GM19328 (cell line): ENCODE data around the gene ZAR1.
"Not testable (repeated sequence)": the region's sequence is repeated elsewhere in the genome, so short reads cannot be mapped to it uniquely, and the experiment has no call there.

Experiments used
- ATAC-seq: cut with Tn5 transposase; IDR thresholded peaks from one replicate; pipeline ENCODE4 v1.9.1; 2021; ENCODE audit warnings: mild to moderate bottlenecking, moderate library complexity; ENCODE audit not compliant: unreplicated experiment

ZAR1 gene

DNA sequence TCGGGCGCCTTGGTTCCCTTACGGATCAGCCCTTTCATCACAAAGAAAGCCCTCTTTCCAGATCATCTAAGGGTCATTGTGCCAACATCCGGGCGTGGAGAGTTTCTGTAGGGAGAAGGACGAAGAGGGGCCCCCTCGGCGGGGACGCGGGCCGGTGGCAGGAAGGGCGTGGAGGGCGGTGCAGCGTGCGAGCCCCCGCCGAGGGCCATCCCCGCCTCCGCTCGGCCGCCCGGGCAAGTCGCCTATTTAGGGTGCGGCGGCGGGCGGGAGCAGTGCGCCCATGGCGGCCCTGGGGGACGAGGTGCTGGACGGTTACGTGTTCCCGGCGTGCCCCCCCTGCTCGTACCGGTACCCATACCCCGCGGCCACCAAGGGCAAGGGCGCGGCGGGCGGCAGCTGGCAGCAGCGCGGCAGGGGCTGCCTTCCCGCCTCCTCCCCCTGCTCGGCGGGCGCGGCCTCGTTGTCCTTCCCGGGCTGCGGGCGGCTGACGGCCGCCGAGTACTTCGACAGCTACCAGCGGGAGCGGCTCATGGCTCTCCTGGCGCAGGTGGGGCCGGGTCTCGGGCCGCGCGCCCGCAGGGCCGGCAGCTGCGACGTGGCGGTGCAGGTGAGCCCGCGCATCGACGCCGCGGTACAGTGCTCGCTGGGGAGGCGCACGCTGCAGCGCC is at the start of gene ZAR1:
Gene ZAR1 (plus strand): TSS at position 241 of the 668 bp plus-strand sequence. CDS start 40 bp downstream, at position 281.
- no peak for ATAC-seq

GRCh38 chr4:48440914-48441313 is 49.1 kb upstream of the ZAR1 start:
- not testable (repeated sequence) for ATAC-seq

DNA sequence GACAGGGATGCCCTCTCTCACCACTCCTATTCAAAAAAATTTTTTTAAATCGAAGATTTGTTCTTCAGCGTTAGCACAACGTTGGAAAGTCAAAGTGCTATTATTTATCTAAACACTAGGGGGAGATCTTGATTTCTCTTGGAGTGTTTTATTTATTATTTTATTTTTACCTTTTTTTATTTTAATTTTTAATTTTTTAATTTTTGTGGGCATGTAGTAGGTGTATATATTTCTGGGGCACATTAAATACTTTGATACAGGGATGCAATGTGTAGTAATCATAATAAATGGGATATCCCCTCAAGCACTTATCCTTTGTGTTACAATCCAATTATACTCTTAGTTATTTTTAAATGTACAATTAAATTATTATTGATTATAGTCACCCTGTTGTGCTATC is 44.3 kb upstream of the ZAR1 start:
- ATAC-seq, result no peak

GRCh38 chr4:48446642-48447041 is 43.4 kb upstream of the ZAR1 start:
- ATAC-seq, result no peak

GRCh38 chr4:48449151-48449550 is 40.9 kb upstream of the ZAR1 start:
- ATAC-seq, result no peak

- ATAC-seq, result no peak
These were observed 39.3 kb upstream of the ZAR1 start for GRCh38 chr4:48450740-48451139.

DNA sequence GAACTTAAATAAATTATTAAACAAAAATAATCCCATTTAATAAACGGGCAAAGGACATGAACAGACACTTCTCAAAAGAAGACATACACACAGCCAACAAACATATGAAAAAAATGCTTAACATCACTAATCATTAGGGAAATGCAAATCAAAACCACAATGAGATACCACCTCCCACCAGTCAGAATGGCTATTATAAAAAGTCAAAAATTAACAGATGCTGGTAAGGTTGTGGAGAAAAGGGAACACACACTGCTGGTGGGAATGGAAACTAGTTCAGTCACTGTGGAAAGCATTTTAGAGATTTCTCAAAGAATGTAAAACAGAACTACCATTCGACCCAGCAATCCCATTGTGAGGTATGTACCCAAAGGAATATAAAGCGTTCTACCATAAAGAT is 38.4 kb upstream of the ZAR1 start:
- ATAC-seq, result not testable (repeated sequence)

- no peak for ATAC-seq
These were observed 35.5 kb upstream of the ZAR1 start for GRCh38 chr4:48454591-48454990.

DNA sequence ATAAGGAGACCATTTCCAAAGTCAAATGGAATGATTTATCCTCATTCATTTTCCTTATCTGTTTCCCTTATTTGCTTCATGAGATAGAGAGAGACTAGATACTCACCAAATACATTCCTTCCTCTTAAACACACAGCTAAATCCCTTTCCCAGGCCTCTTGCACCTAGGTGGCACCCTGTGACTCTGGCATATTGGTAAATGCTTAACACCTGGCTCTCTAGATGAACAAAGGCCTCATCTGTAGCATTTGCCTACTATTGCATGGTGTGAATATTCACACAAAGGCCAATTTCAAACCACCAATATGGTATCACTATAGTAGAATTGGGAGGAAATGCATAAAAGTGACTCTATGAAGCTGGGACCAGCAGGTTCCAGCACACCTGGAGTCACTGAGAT is 29.1 kb upstream of the ZAR1 start:
- no peak for ATAC-seq

DNA sequence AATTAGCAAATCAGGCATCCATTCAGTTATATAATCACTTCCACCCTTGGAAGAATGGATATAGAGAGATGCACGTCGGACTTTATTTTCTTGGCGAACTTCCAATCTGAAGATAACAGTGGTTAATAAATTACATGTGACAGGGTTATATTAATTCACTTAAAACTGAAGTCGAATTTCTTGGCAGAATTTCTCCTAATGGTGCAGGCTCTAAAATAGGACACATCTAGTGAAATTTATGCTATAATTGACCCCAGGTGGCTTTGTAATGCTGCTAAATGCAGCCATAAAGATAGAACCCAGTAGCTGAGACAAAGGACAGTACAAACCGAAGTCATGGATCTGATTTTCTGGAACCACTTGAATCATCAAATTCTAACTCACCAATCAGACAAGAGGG is 27.7 kb upstream of the ZAR1 start:
- ATAC-seq, result no peak

GRCh38 chr4:48467442-48467841 is 22.6 kb upstream of the ZAR1 start:
- ATAC-seq, result no peak

- no peak for ATAC-seq
These were observed 22.2 kb upstream of the ZAR1 start for GRCh38 chr4:48467891-48468290.

DNA sequence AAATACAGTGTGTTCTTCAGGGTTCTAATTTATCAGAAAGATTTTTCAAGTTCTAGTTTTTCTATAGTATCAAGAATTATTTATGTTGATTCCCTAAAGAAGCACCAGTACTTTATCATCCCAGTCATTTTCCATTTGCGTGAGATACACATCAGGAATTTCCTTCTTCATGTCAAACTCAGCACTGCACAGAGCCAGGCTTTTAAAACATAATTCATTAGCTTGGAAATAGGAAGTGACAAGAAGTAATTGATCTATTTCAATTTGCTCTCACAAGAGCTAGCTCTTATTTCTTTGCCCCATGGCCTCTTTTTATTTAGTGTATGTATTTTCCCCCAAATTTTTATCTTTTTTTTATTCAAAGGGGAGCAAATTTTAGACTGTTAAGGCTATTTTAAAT is 19.9 kb upstream of the ZAR1 start:
- ATAC-seq, result no peak

GRCh38 chr4:48470570-48470969 is 19.5 kb upstream of the ZAR1 start:
- no peak for ATAC-seq

DNA sequence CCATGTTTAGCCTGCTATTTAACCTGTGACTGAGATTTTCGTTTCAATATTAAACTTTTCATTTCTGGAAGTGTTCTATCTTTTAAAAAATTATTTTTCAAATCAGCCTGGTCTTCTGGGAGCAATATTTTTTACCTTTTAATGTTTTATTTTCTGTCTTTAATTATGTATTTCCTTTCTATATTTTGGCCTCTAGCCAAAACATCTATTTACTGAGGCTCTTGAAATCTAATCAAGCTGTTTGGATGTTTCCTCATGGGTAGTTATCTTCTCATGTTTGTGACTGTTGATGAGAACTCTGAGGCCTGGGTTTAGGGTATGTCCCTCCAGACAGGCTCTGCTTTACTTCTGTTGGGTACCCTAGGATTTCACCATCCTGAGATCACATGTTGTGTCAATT is 17.3 kb upstream of the ZAR1 start:
- ATAC-seq, result no peak

DNA sequence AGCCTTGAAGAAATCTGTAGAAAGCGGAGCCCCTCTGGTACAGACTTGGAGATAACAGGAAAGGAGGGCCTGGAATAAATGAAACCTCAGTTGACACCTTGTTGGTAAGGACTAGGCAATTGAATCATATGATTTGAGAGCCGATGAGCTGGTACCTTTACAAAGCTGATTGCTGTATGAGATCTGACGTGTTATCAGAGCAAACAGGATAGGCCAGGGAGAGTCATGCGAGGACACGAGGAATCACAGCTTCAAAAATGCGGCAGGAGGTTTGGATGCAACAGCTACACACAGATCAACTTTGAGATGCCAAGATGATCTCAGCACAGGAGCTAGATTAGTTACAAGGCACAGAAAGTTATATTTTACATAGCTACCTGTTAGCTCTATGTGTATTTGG is 14.3 kb upstream of the ZAR1 start:
- ATAC-seq, result no peak

- no peak for ATAC-seq
These were observed 11.8 kb upstream of the ZAR1 start for GRCh38 chr4:48478273-48478672.

DNA sequence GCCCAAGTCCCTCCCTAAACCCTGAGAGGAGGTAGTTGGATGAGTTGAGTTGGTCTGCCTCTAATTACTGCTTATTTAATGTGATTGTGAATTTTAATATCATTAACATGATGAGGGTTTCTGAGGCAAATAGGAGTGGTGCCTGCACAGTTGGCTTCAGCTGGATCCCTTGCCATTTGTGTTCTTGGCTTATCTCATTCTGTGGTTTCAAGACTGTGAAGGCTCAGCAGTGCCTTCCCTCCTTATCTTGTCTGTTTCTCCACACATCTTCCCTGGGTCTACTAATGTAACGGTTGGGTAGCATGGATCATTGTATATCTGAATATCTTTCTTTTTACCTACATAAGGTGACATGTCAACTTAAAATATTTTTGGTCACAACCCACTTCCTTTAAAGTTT is 8.5 kb upstream of the ZAR1 start:
- ATAC-seq, result no peak

- ATAC-seq, result no peak
These were observed 6.9 kb upstream of the ZAR1 start, which contains the start of gene SLC10A4 for GRCh38 chr4:48483006-48483776. TSS of gene SLC10A4 (plus strand) at chr4:48483343. CDS start at chr4:48483562, 219 bp downstream.

GRCh38 chr4:48483777-48484493 is 6.1 kb upstream of the ZAR1 start:
- ATAC-seq, result no peak

DNA sequence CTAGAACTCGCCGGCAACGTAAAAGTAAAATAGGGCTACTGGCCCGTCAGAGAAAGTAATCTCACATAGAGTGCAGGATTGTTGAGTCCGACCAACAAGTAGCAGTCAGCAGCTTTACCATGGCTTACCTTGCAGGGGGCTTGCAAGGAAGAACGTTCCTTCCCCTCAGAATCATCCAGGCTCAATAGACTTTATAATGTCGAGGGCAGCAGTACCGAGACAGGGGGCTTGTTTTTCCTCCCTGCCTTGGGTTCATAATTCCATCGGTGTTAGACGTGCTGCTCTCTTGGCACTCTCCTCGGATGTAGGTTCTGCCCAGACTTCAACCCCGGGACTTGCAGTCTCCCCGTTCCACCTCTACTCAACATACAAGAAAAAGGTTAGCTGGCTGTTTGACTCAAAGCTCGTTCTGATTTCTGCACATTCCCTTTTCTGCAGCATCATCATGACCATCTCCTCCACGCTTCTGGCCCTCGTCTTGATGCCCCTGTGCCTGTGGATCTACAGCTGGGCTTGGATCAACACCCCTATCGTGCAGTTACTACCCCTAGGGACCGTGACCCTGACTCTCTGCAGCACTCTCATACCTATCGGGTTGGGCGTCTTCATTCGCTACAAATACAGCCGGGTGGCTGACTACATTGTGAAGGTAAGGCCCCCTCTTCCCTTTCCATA is 5.4 kb upstream of the ZAR1 start:
- no peak for ATAC-seq
